HG02588 (cell line): ENCODE results near the gene RBBP7.
"Not testable (repeated sequence)": the region's sequence is repeated elsewhere in the genome, so short reads cannot be mapped to it uniquely, and the experiment has no call there.

Source experiments
- ATAC-seq: cut with Tn5 transposase; IDR thresholded peaks from one replicate; pipeline ENCODE4 v1.9.1; 2021; ENCODE audit warnings: mild to moderate bottlenecking, moderate library complexity; ENCODE audit not compliant: unreplicated experiment

RBBP7 gene

GRCh38 chrX:16867947-16868346, 2.2 kb downstream of the RBBP7 start:
- no peak for ATAC-seq

DNA sequence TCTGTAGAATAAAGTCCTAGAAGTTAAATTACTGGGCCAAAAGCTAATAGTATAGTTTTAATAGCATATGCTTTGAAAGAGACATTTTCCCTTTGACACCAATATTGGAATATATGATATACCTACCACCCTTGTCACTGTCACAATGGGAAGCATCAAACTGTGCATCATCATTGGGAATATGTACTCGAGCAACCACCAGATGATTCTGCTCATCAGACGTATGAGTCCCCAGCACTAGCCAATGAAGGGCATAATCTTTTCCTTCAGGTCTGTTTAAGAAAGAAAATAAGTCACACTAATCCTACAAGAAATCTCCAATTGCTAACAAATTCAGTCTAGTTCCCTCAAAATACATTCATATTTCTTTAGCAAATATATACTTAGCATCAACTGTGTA, 7.3 kb downstream of the RBBP7 start:
- no peak for ATAC-seq

GRCh38 chrX:16856744-16857143, 13.4 kb downstream of the RBBP7 start:
- ATAC-seq, result no peak

DNA sequence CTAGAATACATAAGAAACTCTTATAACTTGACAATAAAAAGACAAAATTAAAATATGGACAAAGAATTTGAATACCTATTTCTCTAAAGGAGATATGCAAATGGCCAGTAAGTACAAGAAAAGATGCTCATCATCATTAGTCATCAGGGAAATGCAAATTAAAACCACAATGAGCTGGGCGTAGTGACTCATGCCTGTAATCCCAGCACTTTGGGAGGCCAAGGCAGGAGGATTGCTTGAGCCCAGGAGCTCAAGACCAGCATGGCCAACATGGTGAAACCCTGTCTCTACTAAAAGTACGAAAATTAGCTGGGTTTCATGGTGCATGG, 14.1 kb downstream of the RBBP7 start:
- ATAC-seq, result not testable (repeated sequence)

DNA sequence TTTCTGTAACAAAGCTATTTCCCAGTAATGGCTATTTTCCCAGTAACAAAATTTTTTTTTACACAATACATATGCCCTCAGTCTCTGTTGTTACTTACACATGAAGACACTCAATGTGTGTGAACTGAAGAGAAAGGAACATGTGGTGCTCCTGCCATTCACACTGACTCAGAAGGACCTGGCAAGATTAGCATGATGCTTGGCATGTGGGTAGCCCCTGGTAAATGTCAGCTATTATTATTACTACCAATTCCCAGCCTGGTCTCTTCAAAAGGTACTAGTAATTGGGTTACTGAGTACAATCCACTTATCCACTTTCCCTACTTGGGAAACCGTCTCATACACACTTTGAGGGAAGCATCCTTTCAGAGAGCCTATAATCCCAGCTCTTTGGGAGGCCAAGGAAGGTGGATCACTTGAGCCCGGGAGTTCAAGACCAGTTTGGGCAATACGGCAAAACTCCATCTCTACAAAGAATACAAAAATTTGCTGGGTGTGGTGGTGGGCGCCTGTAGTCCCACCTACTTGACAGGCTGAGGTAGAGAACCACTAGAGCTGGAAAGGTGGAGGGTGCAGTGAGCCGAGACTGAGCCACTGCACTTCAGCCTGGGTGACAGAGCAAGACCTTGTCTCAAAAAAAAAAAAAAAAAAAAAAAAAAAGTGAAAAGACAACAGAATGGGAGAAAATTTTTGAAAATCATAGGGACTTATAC, 14.6 kb downstream of the RBBP7 start:
- ATAC-seq, result no peak

DNA sequence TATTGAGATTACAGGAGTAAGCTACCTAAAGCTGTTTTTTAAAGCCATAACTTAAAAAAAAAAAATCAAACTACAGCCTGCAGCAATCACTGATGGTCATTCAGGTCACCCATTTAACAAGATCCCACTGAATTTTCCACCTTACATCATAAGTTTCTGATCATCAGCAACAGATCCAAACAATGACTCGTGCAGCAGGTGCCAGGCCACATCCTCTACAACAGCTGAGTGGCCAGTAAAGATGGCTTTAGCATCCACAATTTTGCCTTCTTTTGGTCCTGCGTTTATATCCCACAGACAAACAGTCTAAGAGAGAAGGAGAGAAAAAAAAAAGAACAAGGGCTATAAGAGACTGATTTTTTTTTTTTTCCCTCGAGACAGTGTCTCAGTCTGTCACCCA, 16.6 kb downstream of the RBBP7 start:
- ATAC-seq, result no peak

- no peak for ATAC-seq
Measured at GRCh38 chrX:16852617-16853179, 17.5 kb downstream of the RBBP7 start.

- no peak for ATAC-seq
Measured at GRCh38 chrX:16851827-16852226, 18.3 kb downstream of the RBBP7 start.

DNA sequence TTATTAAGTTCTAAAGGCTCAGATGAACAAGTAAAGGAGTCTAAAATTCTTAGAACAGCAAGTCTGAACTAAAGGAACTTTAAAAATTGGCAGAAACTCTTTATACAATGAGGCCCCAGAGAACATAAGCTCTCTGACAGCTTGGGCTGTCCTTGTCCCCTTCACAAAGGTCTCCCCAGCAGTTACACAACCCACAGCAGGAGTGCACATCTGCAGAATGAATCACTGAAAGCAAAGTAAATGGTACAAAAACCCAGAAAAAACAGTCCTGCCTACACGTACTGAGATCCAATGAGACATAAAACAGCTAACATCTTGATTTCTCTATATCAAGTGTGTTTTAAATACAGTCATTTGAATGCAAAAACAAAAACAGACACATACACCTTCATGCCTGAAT, 18.7 kb downstream of the RBBP7 start:
- ATAC-seq, result no peak

GRCh38 chrX:16848541-16848940, 21.6 kb downstream of the RBBP7 start:
- no peak for ATAC-seq

DNA sequence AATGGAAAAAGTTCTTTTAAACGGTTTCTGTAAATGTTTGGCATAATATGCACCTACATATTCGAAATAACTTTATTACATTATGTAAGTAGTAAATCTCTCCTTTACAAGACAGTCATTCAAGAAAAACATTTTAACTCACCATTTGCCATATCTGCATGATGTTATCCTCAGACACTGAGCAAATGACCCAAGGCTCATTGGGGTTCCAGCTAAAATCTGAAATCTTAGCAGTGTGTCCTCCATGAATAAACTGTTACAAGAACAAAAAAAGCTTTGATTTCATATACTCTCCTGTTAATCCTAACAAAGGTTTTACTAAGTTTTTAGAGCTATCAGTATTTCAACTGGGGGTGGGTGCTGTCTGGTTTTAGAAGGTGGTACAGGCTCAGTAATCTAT, 24.5 kb downstream of the RBBP7 start:
- ATAC-seq, result no peak

GRCh38 chrX:16843208-16843909, 26.8 kb downstream of the RBBP7 start:
- no peak for ATAC-seq

GRCh38 chrX:16842684-16843083, 27.5 kb downstream of the RBBP7 start:
- ATAC-seq, result no peak

DNA sequence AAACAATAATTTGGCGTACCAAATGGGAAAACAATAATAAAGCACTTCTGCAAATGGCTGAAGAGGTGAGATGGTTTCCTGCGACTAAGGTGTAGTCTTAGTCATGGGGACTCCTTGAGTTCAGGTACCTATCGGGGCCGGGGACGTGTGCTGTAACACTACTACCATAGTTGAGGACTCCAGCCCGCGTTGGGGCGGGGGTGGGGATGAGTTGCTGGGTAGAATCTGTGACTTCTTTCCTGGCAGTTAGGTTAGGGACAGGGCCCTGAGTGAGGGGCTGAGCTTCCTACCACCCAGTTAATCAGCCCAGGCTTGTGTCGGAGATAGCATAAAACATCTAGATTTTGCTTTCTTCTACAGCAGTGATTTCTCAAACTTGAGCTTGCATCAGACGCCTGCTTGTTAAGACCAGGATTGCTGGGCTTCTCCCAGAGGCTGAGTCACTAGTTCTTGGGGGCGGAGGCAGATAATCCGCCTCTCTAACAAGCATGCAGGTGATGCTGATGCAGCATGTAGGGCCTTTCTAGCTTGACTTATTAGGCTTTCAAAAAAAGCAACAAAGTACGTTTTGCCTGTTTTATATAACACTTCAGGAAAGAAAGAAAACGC, 30.2 kb downstream of the RBBP7 start:
- ATAC-seq, result no peak

GRCh38 chrX:16839219-16839851, 30.8 kb downstream of the RBBP7 start:
- no peak for ATAC-seq

- no peak for ATAC-seq
Measured at GRCh38 chrX:16838202-16839066, 31.7 kb downstream of the RBBP7 start.

- ATAC-seq, result no peak
Measured at GRCh38 chrX:16836371-16836770, 33.8 kb downstream of the RBBP7 start.

GRCh38 chrX:16834806-16835205, 35.4 kb downstream of the RBBP7 start:
- ATAC-seq, result no peak

DNA sequence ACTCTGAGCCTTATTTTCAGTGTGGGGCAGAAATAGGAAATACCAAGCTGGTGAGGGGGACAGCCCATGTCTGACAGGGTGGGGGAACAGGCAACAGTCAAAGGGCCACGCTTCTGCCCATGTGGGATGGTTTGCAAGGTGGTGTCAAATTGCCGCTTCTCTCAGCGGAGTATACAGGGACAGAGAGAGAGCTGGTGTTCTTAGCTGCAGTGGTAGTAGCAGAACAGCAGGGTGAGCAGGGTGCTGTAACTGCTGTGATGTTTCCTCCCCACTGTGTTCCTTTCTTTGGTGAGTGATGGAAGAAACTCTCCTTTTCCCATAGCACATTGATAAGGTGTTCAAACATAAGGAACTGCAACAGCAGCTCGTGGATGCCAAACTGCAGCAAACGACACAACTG, 37.9 kb downstream of the RBBP7 start:
- ATAC-seq, result no peak

DNA sequence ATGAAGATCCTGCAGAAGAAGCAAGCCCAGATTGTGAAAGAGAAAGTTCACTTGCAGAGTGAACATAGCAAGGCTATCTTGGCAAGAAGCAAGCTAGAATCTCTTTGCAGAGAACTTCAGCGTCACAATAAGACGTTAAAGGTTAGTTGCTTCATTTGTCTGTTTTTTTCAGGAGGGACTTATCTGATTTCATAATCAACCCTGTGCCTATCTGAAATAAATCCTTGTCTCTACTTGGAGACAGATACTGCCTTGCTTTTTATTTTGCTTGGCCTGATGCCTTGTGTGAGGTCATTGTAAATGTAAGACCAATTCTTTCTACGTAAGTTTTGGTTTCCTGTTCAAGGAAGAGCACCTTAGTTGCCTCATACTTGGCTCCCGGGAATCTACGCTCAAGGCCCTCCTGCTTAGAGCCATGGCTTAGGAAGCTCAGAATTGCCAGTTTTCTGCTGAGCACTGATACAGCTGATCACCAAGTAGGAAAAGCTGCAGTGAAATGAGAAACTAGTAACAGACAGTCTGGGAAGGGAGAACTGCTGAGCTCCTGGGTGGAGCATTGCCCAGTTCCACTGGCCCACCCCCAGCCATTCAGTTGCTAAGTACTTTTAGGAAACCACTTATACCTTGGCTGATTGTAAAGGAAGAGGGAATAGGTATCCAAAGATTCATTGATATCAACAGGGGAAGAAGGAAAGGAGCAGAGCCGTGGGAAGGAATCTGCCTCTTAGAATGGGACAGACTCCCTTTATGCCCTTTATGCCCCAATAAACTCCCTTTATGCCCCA, 41.8 kb downstream of the RBBP7 start:
- ATAC-seq, result no peak
